Testis (tissue), 3 donors: ENCODE data around the gene ITPRIP. TPM values are rescaled to one million over a fixed set of nuclear protein-coding genes. Genes with fewer than 3 reads are reported as not detected.
A peak's percentile ranks its signal among the peaks of the same experiment; 100 is the strongest.

Experiments used
- DNase-seq: peaks from one replicate; pipeline ENCODE4 v3.0.0-alpha.2; 2019
- H3K27ac ChIP-seq, 2 donors: fragments of 200-600 bp; sonication (generic); one replicate each; pipeline ENCODE4 v1.5.1; 2019
- H3K27me3 ChIP-seq: fragments of 200-600 bp; sonication (generic); one replicate; pipeline ENCODE4 v1.5.1; 2019
- H3K36me3 ChIP-seq: fragments of 200-600 bp; sonication (generic); one replicate; pipeline ENCODE4 v1.5.1; 2017; ENCODE audit warnings: low read depth; ENCODE audit errors: missing control alignments
- H3K4me1 ChIP-seq: fragments of 200-600 bp; sonication (generic); one replicate; pipeline ENCODE4 v1.5.1; 2019
- H3K4me3 ChIP-seq, 2 donors: fragments of 200-600 bp; sonication (generic); one replicate each; pipeline ENCODE4 v1.5.1; 2017 to 2019
- H3K9me3 ChIP-seq: fragments of 200-600 bp; sonication (generic); one replicate; pipeline ENCODE4 v1.5.1; 2017
- POLR2A ChIP-seq: fragments of 450-650 bp; IDR thresholded peaks from one replicate; pipeline ENCODE4 v1.6.1; 2017; ENCODE audit warnings: antibody characterized with exemption, mild to moderate bottlenecking, moderate library complexity
- WGBS, 2 donors: methylation state at CpG; one replicate each; pipeline ENCODE4 v1.1.5; 2018; 5-methylcytosine and 5-hydroxymethylcytosine counted together
- intact Hi-C: fragments of 100-400 bp; cut with DNase I; formaldehyde crosslinking; loops from one replicate; pipeline ENCODE4 v1.15.1; 2023; ENCODE audit warnings: low total_unique reads
- polyA plus RNA-seq: library from polyadenylated mRNA; stranded (reverse); fragments of 350-450 nt; fragmentation: Illumina TruSeq; extraction: RNeasy Lipid Tissue Mini Kit (QIAGEN cat#74804); gene quantifications from one replicate; pipeline ENCODE4 v1.2.3, GENCODE V29; 2014; ENCODE audit warnings: low read depth, low replicate concordance; ENCODE audit not compliant: insufficient read depth
- total RNA-seq, 2 donors: library from RNA; depleted of rRNA; stranded (reverse); fragments of >200 nt; gene quantifications; one replicate each; pipeline ENCODE4 v1.2.3, GENCODE V29; 2016
- TF ChIP-seq, protein P1 (sequence below), 3 experiments: fragments of 450-650 bp in 2 of 3; fragments of 200-600 bp in 1 of 3; sonication (generic) in 1 of 3; IDR thresholded peaks; one replicate each; pipeline ENCODE4 v1.5.1; 2016 to 2019; ENCODE audit warnings: antibody characterized with exemption in 3 of 3, mild to moderate bottlenecking in 2 of 3, moderate library complexity in 1 of 3

ITPRIP gene
- total and polyA plus RNA-seq, 3 donors from 2014 or later: 21.5 to 29.5 (median 21.6) TPM

GRCh38 chr10:104281694-104282093, 56.6 kb downstream of the ITPRIP start:
- Histone ChIP-seq H3K36me3 (no peaks in the 10 kb centered on the region), H3K27me3 (no peaks in the 10 kb centered on the region), H3K9me3 (no peaks in the 10 kb centered on the region), H3K4me1 (no peaks in the 10 kb centered on the region), H3K27ac (no peak overlapping the region), H3K4me3 (no peak overlapping the region)
- WGBS, 2 donors: 84 to 93% methylated on average over 3 of the region's 3 CpGs
- TF ChIP-seq POLR2A: no peak
- TF ChIP-seq, protein P1, sequence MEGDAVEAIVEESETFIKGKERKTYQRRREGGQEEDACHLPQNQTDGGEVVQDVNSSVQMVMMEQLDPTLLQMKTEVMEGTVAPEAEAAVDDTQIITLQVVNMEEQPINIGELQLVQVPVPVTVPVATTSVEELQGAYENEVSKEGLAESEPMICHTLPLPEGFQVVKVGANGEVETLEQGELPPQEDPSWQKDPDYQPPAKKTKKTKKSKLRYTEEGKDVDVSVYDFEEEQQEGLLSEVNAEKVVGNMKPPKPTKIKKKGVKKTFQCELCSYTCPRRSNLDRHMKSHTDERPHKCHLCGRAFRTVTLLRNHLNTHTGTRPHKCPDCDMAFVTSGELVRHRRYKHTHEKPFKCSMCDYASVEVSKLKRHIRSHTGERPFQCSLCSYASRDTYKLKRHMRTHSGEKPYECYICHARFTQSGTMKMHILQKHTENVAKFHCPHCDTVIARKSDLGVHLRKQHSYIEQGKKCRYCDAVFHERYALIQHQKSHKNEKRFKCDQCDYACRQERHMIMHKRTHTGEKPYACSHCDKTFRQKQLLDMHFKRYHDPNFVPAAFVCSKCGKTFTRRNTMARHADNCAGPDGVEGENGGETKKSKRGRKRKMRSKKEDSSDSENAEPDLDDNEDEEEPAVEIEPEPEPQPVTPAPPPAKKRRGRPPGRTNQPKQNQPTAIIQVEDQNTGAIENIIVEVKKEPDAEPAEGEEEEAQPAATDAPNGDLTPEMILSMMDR (IDR thresholded peaks at IDR 0.05): no peak
- no peak for DNase-seq
- intact Hi-C loops: no loop called here

DNA sequence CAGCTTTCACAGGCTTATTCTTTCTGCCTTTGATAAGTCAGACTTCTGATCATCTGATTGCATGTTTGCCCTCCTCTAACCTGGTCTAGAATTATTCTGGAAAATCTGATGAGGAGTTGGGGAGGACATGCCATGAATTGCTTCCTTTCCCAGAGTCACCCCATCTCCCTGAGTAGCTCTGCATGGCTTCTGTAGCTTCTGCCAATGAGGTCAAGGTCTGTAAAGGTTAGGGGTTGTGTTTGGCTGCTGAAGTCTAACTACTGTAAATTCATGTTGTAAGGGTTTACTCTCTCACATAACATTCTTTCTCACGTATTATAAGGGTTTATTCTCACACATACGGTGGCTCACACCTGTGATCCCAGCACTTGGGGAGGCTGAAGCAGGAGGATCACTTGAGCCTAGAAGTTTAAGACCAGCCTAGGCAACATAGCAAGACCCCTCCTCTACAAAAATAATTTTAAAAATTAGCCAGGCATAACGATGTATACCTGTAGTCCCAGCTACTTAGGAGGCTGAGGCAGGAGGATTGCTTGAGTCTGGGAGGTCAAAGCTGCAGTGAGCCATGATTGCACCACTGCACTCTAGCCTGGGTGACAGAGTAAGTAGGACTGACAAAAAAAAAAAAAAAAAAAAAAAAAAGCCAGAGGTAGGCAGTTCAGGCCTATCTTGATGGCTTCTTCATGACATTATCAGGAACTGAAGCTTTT, 58.6 kb downstream of the ITPRIP start:
- Histone ChIP-seq H3K36me3 (no peaks in the 10 kb centered on the region), H3K27ac (no peak overlapping the region), H3K9me3 (no peaks in the 10 kb centered on the region), H3K4me3 (no peak overlapping the region), H3K27me3 (no peaks in the 10 kb centered on the region), H3K4me1 (no peaks in the 10 kb centered on the region)
- TF ChIP-seq POLR2A: no peak
- no peak for DNase-seq
- intact Hi-C loops: no loop called here
- 93 to 94% methylated on average over 3 of the region's 3 CpGs for WGBS, 2 donors

- WGBS, 2 donors: 74 to 90% methylated on average over 2 of the region's 2 CpGs
- DNase-seq: no peak
- TF ChIP-seq POLR2A: no peak
- TF ChIP-seq, protein P1 (IDR thresholded peaks at IDR 0.05): no peak
- Histone ChIP-seq H3K36me3 (no peaks in the 10 kb centered on the region), H3K27me3 (no peaks in the 10 kb centered on the region), H3K4me1 (no peaks in the 10 kb centered on the region), H3K9me3 (no peaks in the 10 kb centered on the region), H3K4me3 (no peak overlapping the region), H3K27ac (no peak overlapping the region)
- intact Hi-C loops: no loop called here
These were observed 60.5 kb downstream of the ITPRIP start for GRCh38 chr10:104277785-104278184.

DNA sequence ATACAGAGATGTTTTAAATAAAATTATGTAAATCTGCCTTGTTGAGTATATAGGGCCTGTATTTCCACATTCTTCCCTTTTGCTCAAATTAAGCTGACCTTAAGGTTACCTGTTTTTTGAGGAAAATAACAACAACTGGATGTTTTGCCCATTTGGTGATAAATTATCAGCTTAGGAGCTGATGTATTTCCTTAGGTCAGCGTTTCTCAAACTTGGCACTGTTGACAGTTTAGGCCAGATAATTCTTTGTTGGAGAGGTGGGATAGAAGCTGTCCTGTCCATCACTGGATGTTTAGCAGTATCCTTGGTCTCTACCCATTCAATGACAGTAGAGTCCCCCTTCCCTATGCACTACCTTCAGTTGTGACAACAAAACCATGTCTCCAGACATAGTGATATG, 62.1 kb downstream of the ITPRIP start:
- TF ChIP-seq, protein P1 (IDR thresholded peaks at IDR 0.05): no peak
- no peak for TF ChIP-seq POLR2A
- H3K9me3 ChIP-seq: no peaks in the 10 kb centered on the region
- no peaks in the 10 kb centered on the region for H3K27me3 ChIP-seq
- intact Hi-C loops: no loop called here
- no peak for DNase-seq
- WGBS, 2 donors: 63 to 94% methylated on average over 1 of the region's 1 CpG
- H3K27ac ChIP-seq: no peak overlapping the region
- H3K4me3 ChIP-seq: no peak overlapping the region
- H3K36me3 ChIP-seq: no peaks in the 10 kb centered on the region
- no peaks in the 10 kb centered on the region for H3K4me1 ChIP-seq

DNA sequence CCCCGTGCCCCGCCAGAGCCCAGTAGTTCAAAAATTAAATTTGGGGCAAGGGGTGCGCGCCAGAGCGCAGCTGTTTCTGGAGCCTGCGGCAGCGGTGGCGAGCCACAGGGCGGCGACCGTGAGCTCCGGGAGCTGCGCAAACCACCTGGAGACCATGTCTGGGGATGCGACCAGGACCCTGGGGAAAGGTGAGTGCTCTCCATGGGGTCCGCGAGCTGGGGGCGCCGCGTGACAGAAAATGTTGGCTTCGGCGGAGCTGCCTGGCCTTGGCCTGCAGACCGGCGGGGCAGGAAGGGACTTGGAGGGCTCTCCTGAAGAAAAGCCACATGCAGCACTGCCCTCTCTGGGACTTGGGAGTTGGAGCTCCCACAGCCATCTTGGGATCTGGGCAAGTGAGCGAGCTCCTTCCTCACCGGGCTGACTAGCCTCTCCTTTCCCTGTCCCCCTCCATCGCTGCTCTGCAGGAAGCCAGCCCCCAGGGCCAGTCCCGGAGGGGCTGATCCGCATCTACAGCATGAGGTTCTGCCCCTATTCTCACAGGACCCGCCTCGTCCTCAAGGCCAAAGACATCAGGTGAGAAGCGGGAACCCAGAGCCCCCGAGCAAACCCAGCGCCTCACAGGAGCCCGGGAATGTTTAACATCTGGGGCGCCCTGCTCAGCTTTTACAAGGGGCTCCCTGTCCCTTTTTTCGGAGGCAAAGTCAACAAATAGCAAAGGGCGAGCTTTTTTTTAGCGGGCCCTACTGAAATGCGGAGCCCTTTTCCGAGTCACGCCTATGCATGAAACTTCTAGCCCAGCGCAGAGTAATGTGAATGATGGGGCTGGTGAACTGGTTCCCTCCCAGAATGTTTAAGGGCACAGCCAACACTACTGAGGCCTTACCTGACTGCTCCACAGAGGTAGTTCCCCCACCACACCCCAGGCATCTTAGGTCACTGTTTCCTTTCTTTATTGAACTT, 63.2 kb downstream of the ITPRIP start:
- Histone ChIP-seq H3K4me3 (peak overlapping the region; percentile 7 to 60), H3K36me3 (no peaks in the 10 kb centered on the region), H3K27me3 (no peaks in the 10 kb centered on the region), H3K27ac (peak overlapping the region in 1 of 2 donors; percentile 62), H3K9me3 (no peaks in the 10 kb centered on the region), H3K4me1 (no peaks in the 10 kb centered on the region)
- TF ChIP-seq, protein P1 (IDR thresholded peaks at IDR 0.05): peak; percentile 61 to 78 (median 65)
- TF ChIP-seq POLR2A: no peak
- 23 to 26% methylated on average over 25 to 42 of the region's 42 CpGs for WGBS, 2 donors
- intact Hi-C loops: no loop called here
- DNase-seq: peak; percentile 68
